Keratinocyte (primary cell): ENCODE data around the gene TMEM151A.

Source experiments
- EZH2 ChIP-seq: IDR thresholded peaks from one replicate; pipeline ENCODE4 v1.6.1; 2012; ENCODE audit warnings: inconsistent platforms, mild to moderate bottlenecking, low read length, moderate library complexity
- TF ChIP-seq, protein P1 (sequence below), 3 experiments: IDR thresholded peaks in 1 of 3; conservative IDR thresholded peaks in 1 of 3; optimal IDR thresholded peaks in 1 of 3; 2 replicates in 2 of 3; 3 replicates in 1 of 3; pipeline versions ENCODE3 to v1.5.1; 2011; ENCODE audit warnings: low read length in 3 of 3, mild to moderate bottlenecking in 3 of 3, moderate library complexity in 2 of 3, control low read depth in 1 of 3, inconsistent platforms in 1 of 3; ENCODE audit not compliant: insufficient read depth in 2 of 3; ENCODE audit errors: extremely low read depth in 1 of 3

DNA sequence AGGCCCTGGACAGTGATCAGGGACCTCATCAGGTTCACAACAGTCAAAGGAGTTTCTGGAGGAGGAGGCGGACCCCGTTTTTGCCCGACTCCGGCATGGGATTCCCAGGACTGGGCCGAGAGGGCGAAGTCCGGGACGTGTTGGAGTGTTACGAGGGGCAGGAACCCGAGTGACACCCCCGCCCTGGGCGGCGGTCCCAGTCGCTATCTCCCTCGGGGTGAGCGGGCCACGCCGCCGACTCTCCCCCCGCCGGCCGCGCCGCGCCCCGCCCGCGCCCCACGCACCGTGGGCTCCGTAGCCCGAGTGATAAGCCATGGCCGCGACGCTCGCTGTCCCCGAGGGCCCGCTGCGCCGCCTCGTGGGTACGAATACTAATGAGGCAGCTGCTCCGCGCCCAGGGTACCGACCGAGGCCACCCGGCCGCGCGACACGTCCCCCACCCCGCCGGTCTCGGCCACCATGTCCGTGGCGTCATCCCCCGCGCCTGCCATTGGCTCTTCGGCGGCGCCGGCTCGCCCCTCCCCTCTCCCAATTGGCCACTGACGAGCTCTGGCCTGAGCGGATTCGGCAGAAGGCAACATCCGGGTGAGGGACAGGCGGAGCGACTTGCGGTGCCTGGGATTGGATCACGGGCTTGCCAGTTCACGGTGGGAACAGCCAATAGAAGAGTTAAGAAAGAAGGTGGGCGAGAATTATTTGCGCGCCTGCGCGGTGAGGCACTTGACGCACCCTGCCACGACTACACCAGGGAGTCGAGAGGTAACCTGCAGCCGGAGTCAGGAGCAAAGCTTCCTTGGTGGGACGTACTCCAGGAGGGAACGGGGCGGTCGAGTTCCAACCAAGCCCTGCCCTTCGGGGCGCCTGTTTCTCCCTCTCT is 2.8 kb upstream of the TMEM151A start, which contains the start of gene YIF1A:
- TF ChIP-seq, protein P1, sequence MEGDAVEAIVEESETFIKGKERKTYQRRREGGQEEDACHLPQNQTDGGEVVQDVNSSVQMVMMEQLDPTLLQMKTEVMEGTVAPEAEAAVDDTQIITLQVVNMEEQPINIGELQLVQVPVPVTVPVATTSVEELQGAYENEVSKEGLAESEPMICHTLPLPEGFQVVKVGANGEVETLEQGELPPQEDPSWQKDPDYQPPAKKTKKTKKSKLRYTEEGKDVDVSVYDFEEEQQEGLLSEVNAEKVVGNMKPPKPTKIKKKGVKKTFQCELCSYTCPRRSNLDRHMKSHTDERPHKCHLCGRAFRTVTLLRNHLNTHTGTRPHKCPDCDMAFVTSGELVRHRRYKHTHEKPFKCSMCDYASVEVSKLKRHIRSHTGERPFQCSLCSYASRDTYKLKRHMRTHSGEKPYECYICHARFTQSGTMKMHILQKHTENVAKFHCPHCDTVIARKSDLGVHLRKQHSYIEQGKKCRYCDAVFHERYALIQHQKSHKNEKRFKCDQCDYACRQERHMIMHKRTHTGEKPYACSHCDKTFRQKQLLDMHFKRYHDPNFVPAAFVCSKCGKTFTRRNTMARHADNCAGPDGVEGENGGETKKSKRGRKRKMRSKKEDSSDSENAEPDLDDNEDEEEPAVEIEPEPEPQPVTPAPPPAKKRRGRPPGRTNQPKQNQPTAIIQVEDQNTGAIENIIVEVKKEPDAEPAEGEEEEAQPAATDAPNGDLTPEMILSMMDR (optimal IDR thresholded peaks at IDR 0.05 in 1 of 3, IDR thresholded peaks at IDR 0.05 in 1 of 3, conservative IDR thresholded peaks at IDR 0.05 in 1 of 3; ENCODE audit: extremely low read depth in 1 of 3, insufficient read depth in 2 of 3, low read length in 3 of 3), result peak in 1 of 3 experiments; percentile 21
- no peak for TF ChIP-seq EZH2
